Heart left ventricle (tissue), 16 donors: ENCODE measurements around the gene GALNT13. TPM values are rescaled to one million over a fixed set of nuclear protein-coding genes. Genes with fewer than 3 reads are reported as not detected.

Source experiments
- ATAC-seq, 4 donors: fragments of 200-7000 bp; cut with Tn5 transposase; one replicate each; pipeline ENCODE4 v1.9.1; 2020 to 2022; ENCODE audit warnings: moderate library complexity in 4 of 4, mild to moderate bottlenecking in 3 of 4, moderate number of reproducible peaks in 1 of 4
- DNase-seq, 5 donors: peaks; one replicate each; pipeline ENCODE4 v3.0.0-alpha.2; 2020
- H3K27ac ChIP-seq, 12 donors: fragments of 200-600 bp; sonication (generic) in 4 of 12; one replicate each; pipeline versions ENCODE4 v1.5.0 to v1.8.0; 2016 to 2022; ENCODE audit warnings: mild to moderate bottlenecking in 2 of 12
- H3K27me3 ChIP-seq, 9 donors: fragments of 200-600 bp; sonication (generic) in 2 of 9; one replicate each; pipeline versions ENCODE4 v1.5.1 to v1.8.0; 2016 to 2022; ENCODE audit warnings: mild to moderate bottlenecking in 3 of 9
- H3K36me3 ChIP-seq, 9 donors: fragments of 200-600 bp; sonication (generic) in 2 of 9; one replicate each; pipeline versions ENCODE4 v1.5.0 to v1.8.0; 2018 to 2022; ENCODE audit warnings: mild to moderate bottlenecking in 2 of 9
- H3K4me1 ChIP-seq, 12 donors: fragments of 200-600 bp; sonication (generic) in 4 of 12; one replicate each; pipeline versions ENCODE4 v1.5.0 to v1.8.0; 2016 to 2022; ENCODE audit warnings: mild to moderate bottlenecking in 3 of 12
- H3K4me3 ChIP-seq, 12 donors: fragments of 200-600 bp; sonication (generic) in 4 of 12; one replicate each; pipeline versions ENCODE4 v1.5.0 to v1.8.0; 2017 to 2022; ENCODE audit warnings: mild to moderate bottlenecking in 9 of 12, moderate library complexity in 4 of 12
- H3K9me3 ChIP-seq, 12 donors: fragments of 200-600 bp; sonication (generic) in 4 of 12; one replicate each; pipeline versions ENCODE4 v1.5.0 to v1.8.0; 2016 to 2022; ENCODE audit warnings: mild to moderate bottlenecking in 1 of 12
- CTCF ChIP-seq, 12 donors: fragments of 200-600 bp; sonication (generic) in 4 of 12; IDR thresholded peaks; one replicate each; pipeline versions ENCODE4 v1.5.0 to v1.8.0; 2018 to 2022; ENCODE audit warnings: antibody characterized with exemption in 12 of 12, mild to moderate bottlenecking in 5 of 12
- POLR2A ChIP-seq, 2 donors: fragments of 450-650 bp; IDR thresholded peaks; one replicate each; pipeline ENCODE4 v1.6.1; 2017; ENCODE audit warnings: antibody characterized with exemption in 2 of 2, mild to moderate bottlenecking in 2 of 2, moderate library complexity in 2 of 2
- WGBS, 4 donors: extraction: QIAGEN DNeasy Blood & Tissue Kit in 2 of 4; methylation state at CpG; one replicate each; pipeline versions ENCODE4 v1.1.5 to v1.1.7; 2013 to 2018; 5-methylcytosine and 5-hydroxymethylcytosine counted together
- intact Hi-C, 10 donors: fragments of 100-400 bp; cut with DNase I; formaldehyde crosslinking; loops; one replicate each; pipeline versions ENCODE4 v1.11.1 to v1.14.2; 2022
- polyA plus RNA-seq, 2 donors: library from polyadenylated mRNA; stranded (reverse); fragments of 200-250 nt; gene quantifications; one replicate each; pipeline ENCODE4 v1.2.3, GENCODE V29; 2013
- total RNA-seq, 9 donors: library from RNA; depleted of rRNA in 2 of 9; stranded (reverse); fragments of >200 nt in 2 of 9; fragmentation: NEBNext Ultra II Directional in 3 of 9; extraction: Animal tissue kit (Norgen Biotek cat#: 25700) in 3 of 9; gene quantifications; one replicate each; pipeline versions ENCODE4 v1.1.0 to v1.2.4, GENCODE V29; 2016 to 2023
- donor health status: ischemic (EF 13 %, LVEDD 7.1; RV severe dilation, severe dysfunction).
- donor health status: healthy with polysubstance abuse.
- donor health status: DM: no; HTN: yes; CAD: no.
- donor health status: DM: no; HTN: no; CAD: no.
- donor health status: ischemic (EF 25% LVEDD 6.9; RV normal size, moderate dysfunction).
- donor health status: ischemic (EF 25% LVEDD 5.7; RV mildly dilated, moderate dysfunction).
- donor health status: healthy.
- donor health status: DM: yes; HTN: yes; CAD: no.
- donor health status: ischemic (EF 35%, LVEDD 5.7; RV mildly dilated, moderate dysfunction).
- donor health status: nonischemic (EF 11% LVEDD 7.7; RV severe dilation, severe dysfunction).
- donor health status: DM: yes; HTN: yes; CAD: no.
- donor health status: PGD.
- donor health status: ischemic (EF 29% LVEDD 5.4; RV normal size, mild dysfunction).
- donor health status: nonischemic (EF 23%, LVEDD 6.1; RV moderate dilation, normal function).

The GALNT13 gene
- total and polyA plus RNA-seq, 11 donors = 0.11 to 1.5 (median 0.22) TPM; not detected in 3

- Histone ChIP-seq H3K4me3 (no peak overlapping the region), H3K9me3 (no peaks in the 10 kb centered on the region), H3K27me3 (no peaks in the 10 kb centered on the region), H3K4me1 (no peaks in the 10 kb centered on the region), H3K27ac (no peak overlapping the region), H3K36me3 (no peaks in the 10 kb centered on the region)
- WGBS, 4 donors = 85 to 92% (median 89%) methylated on average over 2 of the region's 2 CpGs
- intact Hi-C loops = no loop called here
- TF ChIP-seq POLR2A (IDR thresholded peaks at IDR 0.05) (no peak), CTCF (IDR thresholded peaks at IDR 0.05) (no peak)
- ATAC-seq (no peak), DNase-seq (no peak)
These were observed 332.2 kb downstream of the GALNT13 start for GRCh38 chr2:154203902-154204301.

GRCh38 chr2:154207288-154208047, 335.7 kb downstream of the GALNT13 start:
- DNase-seq = no peak
- H3K27me3 ChIP-seq = no peaks in the 10 kb centered on the region
- intact Hi-C loops = no loop called here
- H3K4me1 ChIP-seq = no peaks in the 10 kb centered on the region
- 76 to 84% (median 81%) methylated on average over 2 of the region's 2 CpGs for WGBS, 4 donors
- H3K27ac ChIP-seq = no peak overlapping the region
- ATAC-seq = no peak
- H3K4me3 ChIP-seq = no peak overlapping the region
- TF ChIP-seq POLR2A (IDR thresholded peaks at IDR 0.05) = no peak
- no peak for TF ChIP-seq CTCF (IDR thresholded peaks at IDR 0.05)
- no peaks in the 10 kb centered on the region for H3K9me3 ChIP-seq
- H3K36me3 ChIP-seq = no peaks in the 10 kb centered on the region

GRCh38 chr2:154223726-154224125, 352.0 kb downstream of the GALNT13 start:
- intact Hi-C loops = no loop called here
- H3K4me1 ChIP-seq = no peaks in the 10 kb centered on the region
- H3K27ac ChIP-seq = no peak overlapping the region
- ATAC-seq (no peak), DNase-seq (no peak)
- no peaks in the 10 kb centered on the region for H3K27me3 ChIP-seq
- H3K4me3 ChIP-seq = no peak overlapping the region
- H3K9me3 ChIP-seq = no peaks in the 10 kb centered on the region
- WGBS, 4 donors = 89 to 97% (median 91%) methylated on average over 1 of the region's 1 CpG
- TF ChIP-seq CTCF (IDR thresholded peaks at IDR 0.05) (no peak), POLR2A (IDR thresholded peaks at IDR 0.05) (no peak)
- H3K36me3 ChIP-seq = no peaks in the 10 kb centered on the region

- no peak for ATAC-seq
- WGBS, 4 donors = 61 to 68% (median 66%) methylated on average over 2 of the region's 2 CpGs
These were observed 355.2 kb downstream of the GALNT13 start for GRCh38 chr2:154226931-154227330.

More at GRCh38 chr2:154226931-154227330, 355.2 kb downstream of the GALNT13 start:
- intact Hi-C loops = no loop called here
- no peaks in the 10 kb centered on the region for H3K27me3 ChIP-seq
- DNase-seq = no peak
- no peaks in the 10 kb centered on the region for H3K4me1 ChIP-seq
- no peaks in the 10 kb centered on the region for H3K36me3 ChIP-seq
- H3K9me3 ChIP-seq = no peaks in the 10 kb centered on the region
- no peak overlapping the region for H3K4me3 ChIP-seq
- no peak for TF ChIP-seq POLR2A (IDR thresholded peaks at IDR 0.05)
- no peak for TF ChIP-seq CTCF (IDR thresholded peaks at IDR 0.05)
- H3K27ac ChIP-seq = no peak overlapping the region
